ENCODE data around the gene PRSS8. TPM values are rescaled to one million over a fixed set of nuclear protein-coding genes. Genes with fewer than 3 reads are reported as not detected.

PRSS8 gene
- total RNA-seq, 1 donor from 2014 or later: 84.7 TPM

DNA sequence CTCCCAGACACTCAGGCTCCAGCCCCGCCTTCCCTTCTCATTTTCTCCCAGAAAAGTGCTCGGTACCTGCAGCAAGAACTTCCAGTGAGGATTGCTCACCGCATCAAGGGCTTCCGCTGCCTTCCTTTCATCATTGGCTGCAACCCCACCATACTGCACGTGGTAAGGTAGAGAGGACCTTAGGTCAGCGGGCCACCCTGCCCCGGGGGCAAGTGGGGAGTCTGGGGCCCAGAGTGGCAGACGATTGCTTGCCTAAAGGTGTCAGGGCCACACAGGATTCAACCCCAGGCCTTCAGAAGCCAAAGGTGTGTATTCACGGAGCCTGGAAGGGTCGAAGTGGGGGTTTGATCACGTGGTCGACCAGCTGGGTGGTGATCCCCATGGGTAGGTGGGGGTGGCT is 25.9 kb downstream of the PRSS8 start:
- Mint-ChIP-seq H3K9me3 (no peaks in the 10 kb centered on the region), H3K4me3 (peak overlapping the region; percentile 87), H3K27me3 (no peaks in the 10 kb centered on the region), H3K27ac (no peak overlapping the region), H3K4me1 (ENCODE audit: unreplicated experiment) (peaks cover 10% of the 10 kb centered on the region), H3K36me3 (peaks cover 11% of the 10 kb centered on the region)
- TF ChIP-seq, protein P1, sequence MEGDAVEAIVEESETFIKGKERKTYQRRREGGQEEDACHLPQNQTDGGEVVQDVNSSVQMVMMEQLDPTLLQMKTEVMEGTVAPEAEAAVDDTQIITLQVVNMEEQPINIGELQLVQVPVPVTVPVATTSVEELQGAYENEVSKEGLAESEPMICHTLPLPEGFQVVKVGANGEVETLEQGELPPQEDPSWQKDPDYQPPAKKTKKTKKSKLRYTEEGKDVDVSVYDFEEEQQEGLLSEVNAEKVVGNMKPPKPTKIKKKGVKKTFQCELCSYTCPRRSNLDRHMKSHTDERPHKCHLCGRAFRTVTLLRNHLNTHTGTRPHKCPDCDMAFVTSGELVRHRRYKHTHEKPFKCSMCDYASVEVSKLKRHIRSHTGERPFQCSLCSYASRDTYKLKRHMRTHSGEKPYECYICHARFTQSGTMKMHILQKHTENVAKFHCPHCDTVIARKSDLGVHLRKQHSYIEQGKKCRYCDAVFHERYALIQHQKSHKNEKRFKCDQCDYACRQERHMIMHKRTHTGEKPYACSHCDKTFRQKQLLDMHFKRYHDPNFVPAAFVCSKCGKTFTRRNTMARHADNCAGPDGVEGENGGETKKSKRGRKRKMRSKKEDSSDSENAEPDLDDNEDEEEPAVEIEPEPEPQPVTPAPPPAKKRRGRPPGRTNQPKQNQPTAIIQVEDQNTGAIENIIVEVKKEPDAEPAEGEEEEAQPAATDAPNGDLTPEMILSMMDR (conservative IDR thresholded peaks at IDR 0.05): no peak
- DNase-seq (ENCODE audit: extremely low spot score, unreplicated experiment): no peak

DNA sequence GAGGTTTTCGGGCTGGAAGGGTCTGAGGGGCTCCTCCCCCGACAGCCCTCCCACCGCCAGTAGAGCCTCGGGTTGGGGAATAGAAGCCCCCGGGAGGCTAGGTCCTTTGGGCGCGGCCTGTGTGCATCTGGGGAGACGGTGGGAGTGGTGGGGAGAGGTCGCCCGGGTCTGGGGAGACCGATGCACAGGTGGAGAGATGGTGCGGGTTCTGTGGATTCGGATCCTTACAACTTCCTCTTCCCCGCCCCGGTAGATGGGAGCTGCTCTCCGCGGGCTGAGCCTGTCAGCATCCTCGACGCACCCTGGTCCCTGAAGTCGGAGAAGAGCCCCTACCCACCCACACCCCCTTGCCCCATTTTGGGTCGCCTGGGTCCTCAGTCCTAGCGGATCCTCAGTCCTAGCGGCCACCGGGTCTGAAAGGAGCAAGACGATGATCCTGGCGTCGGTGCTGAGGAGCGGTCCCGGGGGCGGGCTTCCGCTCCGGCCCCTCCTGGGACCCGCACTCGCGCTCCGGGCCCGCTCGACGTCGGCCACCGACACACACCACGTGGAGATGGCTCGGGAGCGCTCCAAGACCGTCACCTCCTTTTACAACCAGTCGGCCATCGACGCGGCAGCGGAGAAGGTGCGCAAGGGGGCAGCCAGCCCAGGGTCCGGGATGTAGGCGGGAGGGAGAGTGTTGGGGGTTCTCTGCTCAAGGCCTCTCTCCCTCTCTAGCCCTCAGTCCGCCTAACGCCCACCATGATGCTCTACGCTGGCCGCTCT is 26.6 kb downstream of the PRSS8 start:
- no peaks in the 10 kb centered on the region for H3K9me3 Mint-ChIP-seq
- peak overlapping the region; percentile 87 for H3K4me3 Mint-ChIP-seq
- DNase-seq (ENCODE audit: extremely low spot score, unreplicated experiment): no peak
- no peak overlapping the region for H3K27ac Mint-ChIP-seq
- peaks cover 11% of the 10 kb centered on the region for H3K36me3 Mint-ChIP-seq
- no peaks in the 10 kb centered on the region for H3K27me3 Mint-ChIP-seq
- TF ChIP-seq, protein P1 (conservative IDR thresholded peaks at IDR 0.05): no peak
- peaks cover 10% of the 10 kb centered on the region for H3K4me1 Mint-ChIP-seq (ENCODE audit: unreplicated experiment)

DNA sequence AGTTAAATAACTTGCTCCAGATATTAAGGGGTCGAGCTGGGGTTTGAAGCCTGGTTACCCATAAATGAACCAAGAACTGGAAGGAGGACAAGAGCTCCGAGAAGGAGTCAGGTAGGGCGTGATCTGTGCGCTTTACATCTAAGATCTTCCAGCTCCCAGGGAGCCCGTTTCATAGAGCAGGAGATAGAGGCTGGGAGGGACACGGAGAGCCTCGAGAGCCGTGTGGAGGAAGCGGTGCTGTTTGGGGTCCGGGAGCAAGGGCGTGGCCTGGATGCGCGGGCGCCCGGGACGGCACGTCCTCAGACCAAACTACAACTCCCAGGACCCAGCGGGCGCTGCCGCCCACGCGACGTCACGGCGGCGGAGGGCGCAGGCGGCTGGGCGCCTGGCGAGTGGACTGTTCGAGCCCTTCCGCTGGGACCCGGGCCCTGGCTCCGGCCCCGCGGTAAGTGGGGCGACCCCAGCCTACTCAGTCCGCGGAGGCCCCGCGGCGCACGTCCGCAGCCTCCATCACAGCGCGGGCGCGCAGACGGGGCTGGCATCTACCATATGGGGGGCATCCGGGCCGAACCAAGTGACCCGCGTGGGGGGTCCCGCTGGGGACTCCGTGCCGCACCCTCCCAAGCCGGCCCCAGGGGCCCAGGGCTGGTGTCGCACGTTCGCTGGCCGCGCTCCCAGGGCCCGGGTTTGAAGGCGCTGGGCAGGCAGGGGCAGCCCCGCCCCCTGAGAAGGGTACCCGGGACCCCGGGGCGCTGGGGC is 27.3 kb downstream of the PRSS8 start, which contains the start of gene BCKDK:
BCKDK (plus strand) TSS at position 352 of the 759 bp plus-strand sequence. CDS start 838 bp downstream, outside the sequence.
- Mint-ChIP-seq H3K9me3 (no peaks in the 10 kb centered on the region), H3K4me3 (peak within 1 kb of the TSS; percentile 87), H3K27me3 (no peaks in the 10 kb centered on the region), H3K36me3 (peaks cover 8% of the 10 kb centered on the region), H3K4me1 (ENCODE audit: unreplicated experiment) (peaks cover 10% of the 10 kb centered on the region), H3K27ac (peak within 1 kb of the TSS; percentile 63)
- TF ChIP-seq, protein P1 (conservative IDR thresholded peaks at IDR 0.05): no peak
- peak; percentile 82 for DNase-seq (ENCODE audit: extremely low spot score, unreplicated experiment)

DNA sequence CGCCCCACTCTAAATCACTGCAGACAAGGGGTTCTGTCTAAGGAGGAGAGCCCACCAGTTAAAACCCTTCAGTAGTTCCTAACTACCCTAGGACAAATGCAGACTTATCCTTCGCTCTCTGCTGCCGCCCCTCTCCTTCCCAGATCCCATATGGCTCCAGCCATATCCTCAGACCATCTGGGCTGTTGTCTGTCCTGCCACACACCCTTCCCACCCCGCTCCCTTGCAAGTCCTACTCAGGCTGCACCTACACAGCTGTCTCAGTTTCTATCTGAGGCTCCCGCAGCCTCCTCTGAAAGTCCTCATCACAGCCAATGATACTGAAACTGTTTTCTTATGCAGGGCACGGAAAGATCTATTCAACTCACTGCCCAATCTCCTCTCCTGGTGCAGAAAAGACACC is 28.1 kb downstream of the PRSS8 start:
- peaks cover 10% of the 10 kb centered on the region for H3K4me1 Mint-ChIP-seq (ENCODE audit: unreplicated experiment)
- peaks cover 6% of the 10 kb centered on the region for H3K36me3 Mint-ChIP-seq
- H3K9me3 Mint-ChIP-seq: no peaks in the 10 kb centered on the region
- no peak for DNase-seq (ENCODE audit: extremely low spot score, unreplicated experiment)
- H3K4me3 Mint-ChIP-seq: peak overlapping the region; percentile 84
- H3K27me3 Mint-ChIP-seq: no peaks in the 10 kb centered on the region
- H3K27ac Mint-ChIP-seq: peak overlapping the region; percentile 63
- TF ChIP-seq, protein P1 (conservative IDR thresholded peaks at IDR 0.05): no peak

DNA sequence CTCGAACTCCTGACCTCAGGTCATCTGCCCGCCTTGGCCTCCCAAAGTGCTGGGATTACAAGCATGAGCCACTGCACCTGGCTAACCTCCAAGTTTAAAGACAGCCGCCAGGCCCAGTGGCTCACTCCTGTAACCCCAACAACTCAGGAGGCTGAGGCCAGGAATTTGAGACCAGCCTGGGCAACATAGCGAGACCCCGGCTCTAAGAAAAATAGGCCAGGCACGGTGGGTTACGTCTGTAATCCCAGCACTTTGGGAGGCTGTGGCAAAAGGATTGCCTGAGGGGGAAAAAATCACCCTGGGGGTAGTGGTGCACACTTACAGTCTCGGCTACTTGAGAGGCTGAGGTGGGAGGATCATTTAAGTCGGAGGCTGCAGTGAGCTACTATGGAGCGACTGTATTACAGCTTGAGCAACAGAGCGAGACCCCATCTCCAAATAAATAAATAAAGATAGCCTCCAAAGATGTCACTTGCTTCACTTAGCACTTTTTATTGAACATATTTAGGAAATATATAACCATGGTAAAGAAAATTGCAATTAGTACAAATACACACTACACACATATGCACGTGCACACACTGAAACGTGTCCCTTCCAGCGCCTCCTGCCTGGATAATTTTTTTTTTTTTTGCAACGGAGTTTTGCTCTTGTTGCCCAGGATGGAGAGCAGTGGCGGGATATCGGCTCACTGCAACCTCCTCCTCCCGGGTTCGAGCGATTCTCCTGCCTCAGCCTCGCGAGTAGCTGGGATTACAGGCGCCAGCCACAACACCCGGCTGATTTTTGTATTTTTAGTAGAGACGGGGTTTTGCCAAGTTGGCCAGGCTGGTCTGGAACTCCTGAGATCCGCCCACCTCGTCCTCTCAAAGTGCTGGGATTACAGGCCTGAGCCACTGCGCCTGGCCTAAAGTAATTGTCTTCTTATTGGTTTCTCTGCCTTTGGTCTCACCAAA is 28.7 kb downstream of the PRSS8 start:
- Mint-ChIP-seq H3K9me3 (no peaks in the 10 kb centered on the region), H3K36me3 (peaks cover 4% of the 10 kb centered on the region), H3K4me3 (peak overlapping the region; percentile 84), H3K27ac (no peak overlapping the region), H3K4me1 (ENCODE audit: unreplicated experiment) (peaks cover 10% of the 10 kb centered on the region), H3K27me3 (no peaks in the 10 kb centered on the region)
- no peak for DNase-seq (ENCODE audit: extremely low spot score, unreplicated experiment)
- TF ChIP-seq, protein P1 (conservative IDR thresholded peaks at IDR 0.05): no peak

Data from type B pancreatic cell (in vitro differentiated cells).